Endothelial cell (in vitro differentiated cells): ENCODE measurements around the gene RASA3. TPM values are rescaled to one million over a fixed set of nuclear protein-coding genes. Genes with fewer than 3 reads are reported as not detected.
"Not testable (repeated sequence)": the region's sequence is repeated elsewhere in the genome, so short reads cannot be mapped to it uniquely, and the experiment has no call there.

Experiments used
- DNase-seq: peaks from one replicate; pipeline ENCODE4 v3.0.0; 2021; ENCODE audit warnings: low spot score
- H3K27ac Mint-ChIP-seq: one replicate; pipeline ENCODE4 v1.8.0; 2021; ENCODE audit warnings: mixed read lengths, inconsistent platforms; ENCODE audit not compliant: unreplicated experiment
- H3K27me3 Mint-ChIP-seq: one replicate; pipeline ENCODE4 v1.8.0; 2021; ENCODE audit warnings: mild to moderate bottlenecking, moderate library complexity, mixed read lengths, inconsistent platforms; ENCODE audit not compliant: unreplicated experiment
- H3K36me3 Mint-ChIP-seq: one replicate; pipeline ENCODE4 v1.8.0; 2021; ENCODE audit warnings: mild to moderate bottlenecking, low read depth, mixed read lengths, inconsistent platforms; ENCODE audit not compliant: unreplicated experiment
- H3K4me1 Mint-ChIP-seq: one replicate; pipeline ENCODE4 v1.8.0; 2021; ENCODE audit warnings: mild to moderate bottlenecking, mixed read lengths, inconsistent platforms; ENCODE audit not compliant: unreplicated experiment
- H3K4me3 Mint-ChIP-seq: one replicate; pipeline ENCODE4 v1.8.0; 2021; ENCODE audit warnings: mild to moderate bottlenecking, mixed read lengths, inconsistent platforms; ENCODE audit not compliant: unreplicated experiment
- H3K9me3 Mint-ChIP-seq: one replicate; pipeline ENCODE4 v1.8.0; 2021; ENCODE audit warnings: mixed read lengths, inconsistent platforms; ENCODE audit not compliant: unreplicated experiment
- CTCF ChIP-seq: fragments of 200-600 bp; sonication (generic); IDR thresholded peaks from one replicate; pipeline ENCODE4 v1.5.0; 2021; ENCODE audit warnings: antibody characterized with exemption; ENCODE audit not compliant: unreplicated experiment
- total RNA-seq: library from RNA; stranded (reverse); fragmentation: NEBNext Ultra II Directional; extraction: Animal tissue kit (Norgen Biotek cat#: 25700); gene quantifications from one replicate; pipeline ENCODE4 v1.2.1, GENCODE V29; 2021; ENCODE audit not compliant: unreplicated experiment

The RASA3 gene
- total RNA-seq, 1 donor from 2014 or later = 34.0 TPM

- peaks cover 23% of the 10 kb centered on the region for H3K27me3 Mint-ChIP-seq
These were observed 14.3 kb downstream of the RASA3 start for GRCh38 chr13:114118086-114118485.

GRCh38 chr13:114117341-114117874 is 15.0 kb downstream of the RASA3 start:
- peak overlapping the region; percentile 52 for H3K27ac Mint-ChIP-seq
- H3K4me1 Mint-ChIP-seq = peaks cover 53% of the 10 kb centered on the region
- peaks cover 24% of the 10 kb centered on the region for H3K27me3 Mint-ChIP-seq

More at GRCh38 chr13:114118086-114118485, 14.3 kb downstream of the RASA3 start:
- Mint-ChIP-seq H3K36me3 (peaks cover 18% of the 10 kb centered on the region), H3K9me3 (no peaks in the 10 kb centered on the region), H3K4me3 (peak overlapping the region; percentile 39), H3K4me1 (peaks cover 52% of the 10 kb centered on the region), H3K27ac (peak overlapping the region; percentile 97)
- DNase-seq = no peak
- no peak for TF ChIP-seq CTCF

GRCh38 chr13:114116734-114117133 is 15.7 kb downstream of the RASA3 start:
- Mint-ChIP-seq H3K4me3 (no peak overlapping the region), H3K9me3 (no peaks in the 10 kb centered on the region), H3K4me1 (peaks cover 58% of the 10 kb centered on the region), H3K27me3 (peaks cover 28% of the 10 kb centered on the region), H3K36me3 (peaks cover 19% of the 10 kb centered on the region), H3K27ac (peak overlapping the region; percentile 67)
- TF ChIP-seq CTCF = no peak
- no peak for DNase-seq

More at GRCh38 chr13:114117341-114117874, 15.0 kb downstream of the RASA3 start:
- not testable (repeated sequence) for H3K9me3 Mint-ChIP-seq, DNase-seq, H3K4me3 Mint-ChIP-seq
- H3K36me3 Mint-ChIP-seq = peaks cover 19% of the 10 kb centered on the region

- Mint-ChIP-seq H3K27me3 (peaks cover 29% of the 10 kb centered on the region), H3K36me3 (peaks cover 19% of the 10 kb centered on the region), H3K27ac (peak overlapping the region; percentile 48), H3K4me3 (no peak overlapping the region), H3K9me3 (no peaks in the 10 kb centered on the region), H3K4me1 (peaks cover 54% of the 10 kb centered on the region)
- no peak for DNase-seq
- TF ChIP-seq CTCF = no peak
These were observed 16.6 kb downstream of the RASA3 start for GRCh38 chr13:114115796-114116195.

- peak overlapping the region; percentile 48 for H3K27ac Mint-ChIP-seq
- H3K9me3 Mint-ChIP-seq = no peaks in the 10 kb centered on the region
- no peak for TF ChIP-seq CTCF
- no peak overlapping the region for H3K4me3 Mint-ChIP-seq
- peaks cover 27% of the 10 kb centered on the region for H3K27me3 Mint-ChIP-seq
- H3K4me1 Mint-ChIP-seq = peaks cover 55% of the 10 kb centered on the region
- DNase-seq = no peak
- H3K36me3 Mint-ChIP-seq = peaks cover 19% of the 10 kb centered on the region
These were observed 17.2 kb downstream of the RASA3 start for GRCh38 chr13:114115191-114115671.

- H3K9me3 Mint-ChIP-seq, DNase-seq, H3K27ac Mint-ChIP-seq: not testable (repeated sequence)
- Mint-ChIP-seq H3K36me3 (peaks cover 19% of the 10 kb centered on the region), H3K4me1 (peaks cover 60% of the 10 kb centered on the region), H3K27me3 (peaks cover 27% of the 10 kb centered on the region), H3K4me3 (peak overlapping the region; percentile 78)
These were observed 17.8 kb downstream of the RASA3 start for GRCh38 chr13:114114666-114115065.
